IPS-18a (cell line): ENCODE results near the gene SIX3.

ENCODE experiments used
- H3K27ac ChIP-seq: one replicate; pipeline ENCODE4 v1.5.1; 2013; ENCODE audit warnings: low read length
- H3K27me3 ChIP-seq: one replicate; pipeline ENCODE4 v1.6.1; 2013; ENCODE audit warnings: mild to moderate bottlenecking, low read length; ENCODE audit not compliant: control insufficient read depth, insufficient read depth
- H3K36me3 ChIP-seq: one replicate; pipeline ENCODE4 v1.6.1; 2013; ENCODE audit warnings: low read depth, low read length; ENCODE audit not compliant: control insufficient read depth
- H3K4me1 ChIP-seq: one replicate; pipeline ENCODE4 v1.6.1; 2013; ENCODE audit warnings: low read depth, low read length; ENCODE audit not compliant: control insufficient read depth
- H3K4me3 ChIP-seq: one replicate; pipeline ENCODE4 v1.5.1; 2013; ENCODE audit warnings: low read length
- H3K9ac ChIP-seq: one replicate; pipeline ENCODE4 v1.6.1; 2013; ENCODE audit warnings: mild to moderate bottlenecking, low read length, moderate library complexity
- H3K9me3 ChIP-seq: one replicate; pipeline ENCODE4 v1.6.1; 2013; ENCODE audit warnings: low read depth, low read length; ENCODE audit not compliant: control insufficient read depth

SIX3 gene

GRCh38 chr2:44954889-44955592, 13.5 kb downstream of the SIX3 start:
- Histone ChIP-seq H3K36me3 (no peaks in the 10 kb centered on the region), H3K4me3 (peak overlapping the region; percentile 16), H3K9ac (no peak overlapping the region), H3K27ac (no peak overlapping the region), H3K4me1 (peaks cover 24% of the 10 kb centered on the region), H3K9me3 (peaks cover 3% of the 10 kb centered on the region), H3K27me3 (peaks cover 84% of the 10 kb centered on the region)

- Histone ChIP-seq H3K4me3 (peak overlapping the region; percentile 16), H3K4me1 (peaks cover 19% of the 10 kb centered on the region), H3K9me3 (peaks cover 3% of the 10 kb centered on the region), H3K27me3 (peaks cover 76% of the 10 kb centered on the region), H3K36me3 (no peaks in the 10 kb centered on the region), H3K27ac (no peak overlapping the region), H3K9ac (no peak overlapping the region)
These were observed 14.3 kb downstream of the SIX3 start for GRCh38 chr2:44955593-44956392.

- H3K27me3 ChIP-seq = peaks cover 66% of the 10 kb centered on the region
- H3K9ac ChIP-seq = no peak overlapping the region
- no peak overlapping the region for H3K27ac ChIP-seq
- H3K4me1 ChIP-seq = peaks cover 19% of the 10 kb centered on the region
- no peak overlapping the region for H3K4me3 ChIP-seq
- H3K36me3 ChIP-seq = no peaks in the 10 kb centered on the region
- H3K9me3 ChIP-seq = peaks cover 3% of the 10 kb centered on the region
These were observed 15.3 kb downstream of the SIX3 start for GRCh38 chr2:44956843-44957242.

- Histone ChIP-seq H3K4me1 (peaks cover 19% of the 10 kb centered on the region), H3K9me3 (peaks cover 3% of the 10 kb centered on the region), H3K27ac (no peak overlapping the region), H3K36me3 (no peaks in the 10 kb centered on the region), H3K4me3 (no peak overlapping the region), H3K27me3 (peaks cover 56% of the 10 kb centered on the region), H3K9ac (no peak overlapping the region)
These were observed 16.3 kb downstream of the SIX3 start for GRCh38 chr2:44957656-44958327.

- Histone ChIP-seq H3K4me3 (no peak overlapping the region), H3K36me3 (no peaks in the 10 kb centered on the region), H3K4me1 (peaks cover 14% of the 10 kb centered on the region), H3K9ac (no peak overlapping the region), H3K9me3 (no peaks in the 10 kb centered on the region), H3K27me3 (peaks cover 36% of the 10 kb centered on the region), H3K27ac (no peak overlapping the region)
These were observed 18.4 kb downstream of the SIX3 start for GRCh38 chr2:44959855-44960254.

- H3K36me3 ChIP-seq = no peaks in the 10 kb centered on the region
- H3K27ac ChIP-seq = no peak overlapping the region
- H3K4me1 ChIP-seq = peaks cover 4% of the 10 kb centered on the region
- H3K9me3 ChIP-seq = no peaks in the 10 kb centered on the region
- H3K27me3 ChIP-seq = peaks cover 26% of the 10 kb centered on the region
- H3K9ac ChIP-seq = no peak overlapping the region
- no peak overlapping the region for H3K4me3 ChIP-seq
These were observed 19.4 kb downstream of the SIX3 start for GRCh38 chr2:44960871-44961270.

- Histone ChIP-seq H3K4me3 (no peak overlapping the region), H3K9ac (no peak overlapping the region), H3K4me1 (no peaks in the 10 kb centered on the region), H3K27me3 (peaks cover 12% of the 10 kb centered on the region), H3K36me3 (no peaks in the 10 kb centered on the region), H3K27ac (no peak overlapping the region), H3K9me3 (no peaks in the 10 kb centered on the region)
These were observed 20.7 kb downstream of the SIX3 start for GRCh38 chr2:44962176-44962695.

- Histone ChIP-seq H3K4me1 (no peaks in the 10 kb centered on the region), H3K4me3 (no peak overlapping the region), H3K27me3 (no peaks in the 10 kb centered on the region), H3K27ac (no peak overlapping the region), H3K9ac (no peak overlapping the region), H3K9me3 (no peaks in the 10 kb centered on the region), H3K36me3 (no peaks in the 10 kb centered on the region)
These were observed 23.3 kb downstream of the SIX3 start for GRCh38 chr2:44964752-44965236.

- no peaks in the 10 kb centered on the region for H3K27me3 ChIP-seq
- no peaks in the 10 kb centered on the region for H3K4me1 ChIP-seq
- no peak overlapping the region for H3K4me3 ChIP-seq
- no peak overlapping the region for H3K9ac ChIP-seq
- H3K36me3 ChIP-seq = no peaks in the 10 kb centered on the region
- H3K27ac ChIP-seq = no peak overlapping the region
- H3K9me3 ChIP-seq = no peaks in the 10 kb centered on the region
These were observed 24.2 kb downstream of the SIX3 start for GRCh38 chr2:44965684-44966083.

GRCh38 chr2:44967056-44967455, 25.6 kb downstream of the SIX3 start:
- no peaks in the 10 kb centered on the region for H3K4me1 ChIP-seq
- H3K9ac ChIP-seq = no peak overlapping the region
- H3K36me3 ChIP-seq = no peaks in the 10 kb centered on the region
- H3K9me3 ChIP-seq = no peaks in the 10 kb centered on the region
- no peak overlapping the region for H3K4me3 ChIP-seq
- H3K27ac ChIP-seq = no peak overlapping the region
- no peaks in the 10 kb centered on the region for H3K27me3 ChIP-seq

GRCh38 chr2:44967727-44968432, 26.4 kb downstream of the SIX3 start:
- no peak overlapping the region for H3K27ac ChIP-seq
- H3K27me3 ChIP-seq = no peaks in the 10 kb centered on the region

More at GRCh38 chr2:44967727-44968432, 26.4 kb downstream of the SIX3 start:
- H3K9me3 ChIP-seq = no peaks in the 10 kb centered on the region
- no peak overlapping the region for H3K9ac ChIP-seq
- H3K36me3 ChIP-seq = no peaks in the 10 kb centered on the region
- H3K4me3 ChIP-seq = no peak overlapping the region
- H3K4me1 ChIP-seq = peaks cover 6% of the 10 kb centered on the region
